Esophagus squamous epithelium (tissue), 4 donors: ENCODE data around the gene CTTNBP2NL.

ENCODE experiments used
- CTCF ChIP-seq, 6 experiments: fragments of 450-650 bp in 4 of 6; fragments of 200-600 bp in 2 of 6; sonication (generic) in 2 of 6; IDR thresholded peaks; one replicate each; pipeline ENCODE4 v1.5.1; 2016 to 2019; ENCODE audit warnings: antibody characterized with exemption in 6 of 6, mild to moderate bottlenecking in 4 of 6, moderate library complexity in 4 of 6
- POLR2A ChIP-seq, 4 donors: fragments of 450-650 bp; IDR thresholded peaks; one replicate each; pipeline ENCODE4 v1.6.1; 2017; ENCODE audit warnings: antibody characterized with exemption in 4 of 4, mild to moderate bottlenecking in 4 of 4, moderate library complexity in 3 of 4

GRCh38 chr1:112507921-112508277 lies 111.9 kb downstream of the CTTNBP2NL start:
- TF ChIP-seq CTCF (IDR thresholded peaks at IDR 0.05) = no peak
- no peak for TF ChIP-seq POLR2A (IDR thresholded peaks at IDR 0.05)
